Stimulated activated CD4-positive, alpha-beta T cell treated with anti-CD3 and anti-CD28 coated beads, Interleukin-12 subunit alpha, Interleukin-12 subunit beta, amount 100 ng/mL, for 48 hours (primary cell): ENCODE results near the gene CHRD.
A peak's percentile ranks its signal among the peaks of the same experiment; 100 is the strongest.
"Not testable (repeated sequence)": the region's sequence is repeated elsewhere in the genome, so short reads cannot be mapped to it uniquely, and the experiment has no call there.

ENCODE experiments used
- DNase-seq, 3 donors: peaks; one replicate each; pipeline ENCODE4 v3.0.0-alpha.2; 2020; ENCODE audit warnings: low read depth in 2 of 3, low spot score in 1 of 3

The CHRD gene

GRCh38 chr3:184379358-184380184, at the start of gene CHRD:
Gene CHRD, plus strand, starts transcription at chr3:184380054. Its CDS starts 265 bp downstream, at chr3:184380319.
- no peak for DNase-seq

- DNase-seq: no peak
Measured at GRCh38 chr3:184332370-184333090, 47.3 kb upstream of the CHRD start.

- DNase-seq: no peak
Measured at GRCh38 chr3:184333190-184333589, 46.7 kb upstream of the CHRD start.

GRCh38 chr3:184333700-184334099, 46.2 kb upstream of the CHRD start:
- no peak for DNase-seq

GRCh38 chr3:184334470-184335158, 45.2 kb upstream of the CHRD start:
- no peak for DNase-seq

- DNase-seq: no peak
Measured at GRCh38 chr3:184335291-184335660, 44.6 kb upstream of the CHRD start.

- peak; percentile 74 to 86 (median 81) for DNase-seq
Measured at GRCh38 chr3:184335661-184336546, 44.0 kb upstream of the CHRD start.

- DNase-seq: no peak
Measured at GRCh38 chr3:184336547-184337398, 43.1 kb upstream of the CHRD start.

- DNase-seq: no peak
Measured at GRCh38 chr3:184337399-184337714, 42.5 kb upstream of the CHRD start, which contains the start of gene FAM131A. Gene FAM131A, plus strand, starts transcription at chr3:184337600. Its CDS starts 31 bp downstream, at chr3:184337631.

GRCh38 chr3:184337981-184338380, 41.9 kb upstream of the CHRD start:
- DNase-seq: no peak

- no peak for DNase-seq
Measured at GRCh38 chr3:184338511-184338945, 41.3 kb upstream of the CHRD start.

- no peak for DNase-seq
Measured at GRCh38 chr3:184339001-184339400, 40.9 kb upstream of the CHRD start.

GRCh38 chr3:184339451-184340135, 40.3 kb upstream of the CHRD start:
- not testable (repeated sequence) for DNase-seq

- no peak for DNase-seq
Measured at GRCh38 chr3:184341925-184342324, 37.9 kb upstream of the CHRD start.

- no peak for DNase-seq
Measured at GRCh38 chr3:184343200-184343876, 36.5 kb upstream of the CHRD start.

GRCh38 chr3:184344579-184345316, 35.1 kb upstream of the CHRD start:
- DNase-seq: no peak

- no peak for DNase-seq
Measured at GRCh38 chr3:184345317-184346144, 34.3 kb upstream of the CHRD start.
